CD4-positive, alpha-beta T cell treated with Interleukin-4 for 4 hours (primary cell): ENCODE results near the gene FOXR1.

Experiments
- DNase-seq: peaks from one replicate; pipeline ENCODE4 v3.0.0-alpha.2; 2020

The FOXR1 gene, protein sequence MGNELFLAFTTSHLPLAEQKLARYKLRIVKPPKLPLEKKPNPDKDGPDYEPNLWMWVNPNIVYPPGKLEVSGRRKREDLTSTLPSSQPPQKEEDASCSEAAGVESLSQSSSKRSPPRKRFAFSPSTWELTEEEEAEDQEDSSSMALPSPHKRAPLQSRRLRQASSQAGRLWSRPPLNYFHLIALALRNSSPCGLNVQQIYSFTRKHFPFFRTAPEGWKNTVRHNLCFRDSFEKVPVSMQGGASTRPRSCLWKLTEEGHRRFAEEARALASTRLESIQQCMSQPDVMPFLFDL

GRCh38 chr11:118971646-118972045, at the start of gene FOXR1:
FOXR1 (plus strand) TSS chr11:118971761; CDS start chr11:118971932, 171 bp downstream.
- no peak for DNase-seq

DNA sequence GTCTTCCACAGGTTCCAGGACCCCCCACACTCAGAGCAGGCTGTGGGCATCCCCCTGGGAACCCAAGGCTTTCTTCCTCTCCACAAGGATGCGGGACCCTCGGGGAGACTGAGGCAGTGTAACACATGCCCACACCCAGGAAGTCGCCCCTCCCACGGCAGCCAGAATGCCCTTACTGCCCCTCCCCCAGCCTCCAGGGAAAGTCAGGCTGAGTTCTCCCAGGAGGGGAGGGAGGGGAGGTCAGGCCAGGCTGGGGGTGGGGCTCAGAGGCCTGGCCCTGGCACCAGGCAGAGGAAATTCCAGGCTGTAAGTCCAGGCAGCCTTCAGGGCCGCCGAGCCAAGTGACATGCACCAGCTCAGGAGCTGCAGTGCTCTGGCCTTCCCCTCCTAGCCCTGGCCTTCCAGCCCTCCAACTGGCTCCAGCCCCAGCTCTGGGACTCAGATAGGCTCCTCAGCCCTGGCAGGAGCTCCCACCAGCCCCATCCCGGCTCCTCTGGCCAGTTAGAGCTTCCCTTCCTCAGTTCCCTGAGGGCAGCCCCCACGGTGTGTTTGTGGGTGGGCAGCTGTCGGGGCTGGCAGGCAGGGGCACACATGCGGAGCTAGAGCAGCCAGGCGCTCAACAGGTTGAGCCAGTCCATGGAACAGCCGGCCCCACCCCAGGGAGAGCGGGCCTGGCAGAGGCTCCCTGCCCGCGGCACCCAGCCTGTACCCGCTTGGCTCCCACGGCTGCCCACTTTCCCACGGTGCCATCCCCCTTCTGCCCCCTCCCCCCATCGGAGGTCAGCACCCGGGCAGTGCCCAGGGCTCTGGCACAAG, 49.4 kb upstream of the FOXR1 start:
- DNase-seq: no peak

DNA sequence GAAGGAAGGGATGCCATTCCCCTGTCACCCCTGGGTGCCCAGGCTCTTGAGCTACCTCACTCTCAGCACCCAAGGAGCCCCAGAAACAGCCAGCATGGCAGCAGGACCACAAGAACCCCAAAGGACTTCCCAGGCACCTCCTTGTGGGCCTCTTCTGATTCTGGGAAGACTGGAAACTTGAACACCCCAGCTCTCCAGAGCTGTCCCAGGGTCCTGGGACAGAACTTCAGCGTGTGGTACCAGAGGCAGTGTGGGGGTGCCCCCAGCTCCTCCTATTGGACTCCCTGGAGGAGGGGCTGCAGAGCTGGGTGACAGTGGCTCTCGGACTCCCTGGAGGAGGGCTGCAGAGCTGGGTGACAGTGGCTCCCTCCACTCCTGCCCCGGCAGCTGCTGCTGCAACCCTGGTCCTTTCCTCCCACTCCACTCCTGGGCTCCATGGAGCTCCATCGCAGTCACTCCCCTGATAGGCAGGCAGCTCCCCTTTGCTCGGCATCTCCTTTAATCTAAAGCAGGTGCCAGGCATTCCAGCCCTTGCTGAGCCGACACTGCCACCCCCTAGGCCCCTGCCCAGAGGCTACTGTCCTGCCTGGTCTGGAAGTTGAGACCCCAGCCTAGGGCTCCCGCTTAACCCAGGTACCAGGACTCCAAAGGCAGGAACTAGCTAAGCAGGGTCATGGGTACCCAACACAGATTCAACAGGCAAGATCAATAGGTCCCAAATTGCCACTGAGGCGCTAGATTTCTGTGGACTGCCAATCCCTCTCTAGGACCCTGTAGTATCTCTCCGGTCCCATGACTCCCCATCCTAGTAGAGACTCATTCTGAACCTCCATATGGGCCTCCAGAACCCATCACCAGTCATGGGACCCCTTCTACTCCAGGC, 48.6 kb upstream of the FOXR1 start:
- DNase-seq: no peak

GRCh38 chr11:118923721-118924587, 47.6 kb upstream of the FOXR1 start:
- peak; percentile 70 for DNase-seq

GRCh38 chr11:118924591-118925585, 46.7 kb upstream of the FOXR1 start:
- peak; percentile 34 for DNase-seq

DNA sequence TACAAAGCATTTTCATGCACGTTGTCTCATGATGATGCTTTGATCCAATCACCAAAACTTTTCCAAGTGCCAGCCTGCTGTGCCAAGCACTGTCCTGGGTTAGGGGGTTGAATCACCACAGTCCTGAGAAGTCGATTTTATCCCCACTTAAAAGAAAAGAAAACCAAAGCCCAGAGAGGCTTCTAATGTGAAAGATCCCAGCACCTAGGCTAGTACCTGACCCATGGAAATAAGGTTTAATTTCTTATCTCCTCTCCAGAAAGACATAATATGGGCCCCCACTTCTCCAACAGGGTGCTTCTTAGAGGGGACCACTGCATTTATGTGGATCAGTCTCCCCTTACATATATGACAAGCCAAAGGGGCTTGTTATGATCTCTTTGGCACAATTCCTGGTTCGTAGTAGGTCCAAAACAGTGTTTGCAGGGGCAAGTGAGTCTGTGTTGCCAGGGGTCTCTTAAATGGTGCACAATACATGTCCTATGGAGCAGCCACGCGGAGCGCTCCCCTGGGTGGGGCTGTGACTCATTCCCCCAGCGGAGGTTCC, 43.9 kb upstream of the FOXR1 start:
- DNase-seq: no peak

- peak; percentile 96 for DNase-seq
These were observed 43.3 kb upstream of the FOXR1 start for GRCh38 chr11:118928101-118928869.

DNA sequence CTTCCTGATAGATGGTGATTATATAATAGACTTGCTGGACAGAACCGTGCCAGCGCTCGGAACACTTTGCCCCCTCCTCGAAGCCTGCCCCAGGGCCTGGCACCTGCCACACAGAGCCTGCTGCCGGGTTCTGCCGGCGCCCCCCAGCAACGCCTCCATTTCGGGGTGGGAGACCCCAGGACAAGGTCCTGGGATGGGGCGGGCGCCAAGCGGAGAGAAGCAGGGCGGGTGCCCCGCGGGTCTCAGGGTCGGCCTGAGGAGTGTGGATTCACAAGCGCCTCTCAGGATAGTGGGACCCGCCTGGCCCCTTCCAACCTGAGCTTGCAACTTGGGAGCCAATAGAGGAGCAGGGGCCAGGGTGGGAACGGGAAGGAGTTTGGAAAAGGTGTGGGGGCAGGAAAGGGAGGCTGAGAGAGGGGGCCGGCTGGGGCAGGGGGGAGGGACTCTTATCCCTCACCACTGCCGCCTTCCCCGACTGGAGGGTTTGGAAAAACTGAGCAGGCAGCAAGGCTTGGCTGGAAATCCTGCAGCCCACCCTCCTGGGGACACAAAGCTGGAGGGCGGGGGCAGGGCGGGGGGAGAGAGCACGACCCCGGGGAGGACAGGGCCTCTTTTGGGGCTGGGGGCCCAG, 42.6 kb upstream of the FOXR1 start:
- DNase-seq: no peak

DNA sequence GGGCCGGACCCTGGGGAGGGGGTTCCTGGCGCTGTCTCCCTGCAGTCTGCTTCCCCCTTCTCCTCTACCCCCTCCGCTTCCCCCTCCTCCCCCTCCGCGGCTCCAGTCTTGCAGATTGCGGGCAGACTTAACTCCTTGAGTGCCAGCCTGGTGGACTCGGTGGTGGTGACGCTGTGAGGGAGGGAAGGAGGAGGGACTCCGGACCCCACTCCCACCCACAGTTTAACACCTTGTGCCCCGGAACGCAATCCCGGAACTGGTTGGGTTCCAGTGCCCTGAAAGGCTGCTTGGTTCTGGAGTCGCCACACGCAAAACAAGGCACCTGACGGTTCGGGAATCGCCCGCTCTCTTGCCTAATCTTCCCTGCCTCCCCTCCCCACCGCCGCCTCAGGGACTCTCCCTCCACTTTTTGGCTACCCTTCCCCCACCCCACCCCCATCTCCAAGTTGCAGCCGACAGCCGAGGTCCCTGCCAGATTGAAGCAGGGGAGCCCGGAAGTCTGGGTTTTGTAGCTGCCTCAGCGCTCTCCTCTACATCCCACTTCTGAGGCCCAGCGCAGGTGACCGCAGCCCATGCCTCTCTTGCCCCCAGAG, 42.0 kb upstream of the FOXR1 start:
- peak; percentile 89 for DNase-seq

- peak; percentile 90 for DNase-seq
These were observed 41.4 kb upstream of the FOXR1 start for GRCh38 chr11:118930094-118930712.

DNA sequence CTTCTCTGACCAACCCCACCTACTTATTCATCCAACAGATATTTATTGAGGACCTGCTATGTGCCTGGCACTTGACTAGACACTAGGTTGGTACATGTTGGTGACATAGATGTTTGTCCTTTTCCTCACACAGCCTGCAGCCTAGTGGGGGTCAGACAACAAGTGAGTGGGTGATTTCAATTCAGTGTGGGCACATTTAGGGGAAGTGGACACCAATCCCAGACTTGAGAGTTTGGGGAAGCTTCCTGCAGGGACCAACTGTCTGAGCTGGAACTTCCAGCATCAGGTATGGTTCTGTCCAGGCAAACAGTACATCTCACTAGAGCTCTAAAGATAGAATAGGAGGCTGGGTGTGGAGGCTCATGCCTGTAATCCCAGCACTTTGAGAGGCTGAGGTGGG, 40.0 kb upstream of the FOXR1 start:
- no peak for DNase-seq

- DNase-seq: no peak
These were observed 38.1 kb upstream of the FOXR1 start for GRCh38 chr11:118933486-118933885.

DNA sequence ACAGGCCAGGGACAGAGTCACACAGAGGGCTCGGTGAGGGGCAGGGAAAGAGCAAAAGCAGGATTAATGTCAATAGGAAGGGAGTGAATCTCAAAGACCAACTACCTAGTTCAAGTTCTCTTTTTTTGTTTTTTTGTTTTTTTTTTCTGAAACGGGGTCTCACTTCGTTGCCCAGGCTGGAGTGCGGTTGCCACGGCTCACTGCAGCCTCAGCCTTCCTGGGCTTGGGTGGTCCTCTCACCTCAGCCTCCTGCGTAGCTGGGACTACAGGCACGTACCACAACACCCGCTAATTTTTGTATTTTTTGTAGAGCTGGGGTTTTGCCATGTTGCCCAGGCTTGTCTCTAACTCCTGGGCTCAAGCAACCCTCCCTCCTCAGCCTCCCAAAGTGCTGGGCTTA, 36.2 kb upstream of the FOXR1 start:
- no peak for DNase-seq

DNA sequence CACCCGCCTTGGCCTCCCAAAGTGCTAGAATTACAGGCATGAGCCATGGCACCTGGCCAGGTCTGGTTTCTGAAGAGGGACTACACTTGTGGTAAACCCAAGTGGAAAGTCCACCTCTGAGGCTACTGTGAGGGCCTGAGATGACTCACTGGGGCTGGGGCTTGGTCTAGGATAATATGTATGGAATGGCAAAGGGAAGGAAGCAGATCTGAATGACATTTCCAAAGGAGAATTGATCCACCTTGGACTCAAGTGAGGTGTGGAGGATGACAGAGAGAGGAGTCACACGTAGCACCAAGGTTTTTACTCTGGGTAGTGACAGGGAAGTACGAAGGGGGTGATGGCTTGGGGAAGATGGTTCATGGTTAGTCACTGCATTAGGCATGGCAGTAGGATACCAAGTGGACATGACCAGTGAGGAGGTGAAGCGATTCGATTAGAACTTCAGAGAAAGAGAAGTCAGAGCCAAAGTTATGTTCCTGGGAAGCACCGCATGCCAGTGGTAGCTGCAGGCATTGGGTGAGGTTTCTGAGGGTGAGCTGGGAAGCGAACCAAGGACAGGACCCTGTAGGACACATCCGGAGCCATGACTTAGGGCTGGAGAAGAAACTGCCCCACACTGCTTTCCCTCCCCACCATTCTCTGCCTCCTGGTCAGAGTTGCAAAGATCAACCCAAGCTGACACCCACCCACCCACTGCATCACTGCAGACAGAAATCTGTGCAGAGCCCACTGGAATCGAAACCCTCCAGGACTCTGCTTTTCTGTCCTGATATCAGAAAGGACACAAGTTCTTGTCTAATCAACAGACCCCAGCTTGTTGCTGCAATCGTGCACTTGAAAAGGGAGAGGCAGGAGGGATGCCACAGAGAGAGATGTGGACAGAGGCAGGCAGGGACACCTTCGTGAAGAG, 32.8 kb upstream of the FOXR1 start:
- no peak for DNase-seq

GRCh38 chr11:118939404-118939915, 32.1 kb upstream of the FOXR1 start:
- no peak for DNase-seq

- peak; percentile 20 for DNase-seq
These were observed 31.5 kb upstream of the FOXR1 start for GRCh38 chr11:118939953-118940598.

GRCh38 chr11:118947091-118947490, 24.5 kb upstream of the FOXR1 start:
- no peak for DNase-seq
